Activated T-cell treated with anti-CD3 and anti-CD28 coated beads, Interleukin-2, amount 50 U/mL, for 4 hours (primary cell): ENCODE measurements around the gene ADPRHL1. TPM values are rescaled to one million over a fixed set of nuclear protein-coding genes. Genes with fewer than 3 reads are reported as not detected.

Experiments used
- ATAC-seq, 2 donors: fragments of 200-7000 bp; cut with Tn5 transposase; one replicate each; pipeline ENCODE4 v1.10.0; 2021
- DNase-seq: peaks from one replicate; pipeline ENCODE4 v3.0.0-alpha.2; 2020
- H3K27me3 Mint-ChIP-seq: one replicate; pipeline ENCODE4 v1.8.0; 2021; ENCODE audit warnings: low read depth, mixed read lengths
- H3K36me3 Mint-ChIP-seq: one replicate; pipeline ENCODE4 v1.8.0; 2022; ENCODE audit warnings: mixed read lengths; ENCODE audit not compliant: insufficient read depth
- H3K4me1 Mint-ChIP-seq: one replicate; pipeline ENCODE4 v1.8.0; 2021; ENCODE audit warnings: low read depth, mixed read lengths
- H3K4me3 Mint-ChIP-seq: one replicate; pipeline ENCODE4 v1.8.0; 2021; ENCODE audit warnings: mild to moderate bottlenecking, moderate library complexity, mixed read lengths
- H3K9me3 Mint-ChIP-seq: one replicate; pipeline ENCODE4 v1.8.0; 2021; ENCODE audit warnings: mixed read lengths
- total RNA-seq, 3 donors: library from RNA; stranded (reverse); gene quantifications; one replicate each; pipeline ENCODE4 v1.2.1, GENCODE V29; 2021

Gene ADPRHL1
- total RNA-seq, 3 donors from 2014 or later, result 0.54 to 0.81 (median 0.79) TPM

DNA sequence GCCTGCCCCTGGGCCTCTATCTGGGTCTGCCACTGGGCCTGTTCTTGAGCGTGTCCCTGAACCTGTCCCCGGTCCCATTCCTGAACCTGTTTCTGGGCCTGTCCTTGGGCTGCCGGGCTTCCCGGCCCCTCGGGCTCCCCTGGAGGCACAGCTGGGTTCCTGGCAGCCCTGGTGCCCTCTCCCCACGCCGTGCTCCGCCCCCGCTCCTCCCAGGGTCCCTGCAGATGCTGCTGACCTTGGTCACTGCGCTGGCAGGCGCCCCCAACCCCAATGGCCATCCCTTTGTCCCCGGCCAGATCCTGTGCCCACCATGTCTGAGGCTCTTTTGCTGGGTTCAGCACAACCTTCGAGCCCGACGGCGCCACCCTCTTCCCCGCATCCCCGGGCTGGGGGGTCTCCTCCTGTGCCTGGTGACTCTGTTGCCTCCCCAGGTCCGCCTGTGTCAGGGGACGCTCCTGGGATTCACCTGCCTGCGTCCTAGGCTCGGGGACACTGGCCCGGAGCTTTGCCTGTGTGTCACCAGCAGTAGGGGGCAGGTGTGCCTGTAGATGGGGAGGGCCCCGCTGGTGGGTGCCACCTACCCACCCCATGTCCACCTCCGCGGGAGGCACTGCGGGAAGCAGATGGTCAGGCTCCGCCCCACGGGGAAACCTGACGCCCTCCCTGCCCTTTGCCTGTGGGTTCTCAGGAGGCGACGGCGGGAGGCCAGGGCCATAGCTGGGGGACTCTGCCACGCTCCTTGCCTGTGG, 48.4 kb downstream of the ADPRHL1 start:
- no peaks in the 10 kb centered on the region for H3K4me1 Mint-ChIP-seq
- H3K9me3 Mint-ChIP-seq, result no peaks in the 10 kb centered on the region
- no peak for ATAC-seq
- no peak for DNase-seq
- H3K4me3 Mint-ChIP-seq, result no peak overlapping the region
- H3K27me3 Mint-ChIP-seq, result peaks cover 16% of the 10 kb centered on the region
- H3K36me3 Mint-ChIP-seq, result no peaks in the 10 kb centered on the region

DNA sequence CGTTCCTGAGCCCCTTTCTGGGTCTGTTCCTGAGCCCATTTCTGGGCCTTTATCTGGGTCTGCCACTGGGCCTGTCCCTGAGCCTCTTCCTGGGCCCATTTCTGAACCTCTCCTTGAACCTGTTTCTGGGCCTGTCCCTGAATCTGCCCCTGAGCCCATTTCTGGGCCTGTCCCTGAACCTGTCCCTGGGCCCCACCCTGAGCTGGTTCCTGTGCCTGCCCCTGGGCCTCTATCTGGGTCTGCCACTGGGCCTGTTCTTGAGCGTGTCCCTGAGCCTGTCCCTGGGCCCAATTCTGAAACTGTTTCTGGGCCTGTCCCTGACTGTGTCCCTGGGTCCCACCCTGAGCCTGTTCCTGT, 48.9 kb downstream of the ADPRHL1 start:
- no peaks in the 10 kb centered on the region for H3K9me3 Mint-ChIP-seq
- DNase-seq, result no peak
- H3K4me1 Mint-ChIP-seq, result no peaks in the 10 kb centered on the region
- H3K36me3 Mint-ChIP-seq, result no peaks in the 10 kb centered on the region
- H3K4me3 Mint-ChIP-seq, result no peak overlapping the region
- ATAC-seq, result no peak
- H3K27me3 Mint-ChIP-seq, result peaks cover 14% of the 10 kb centered on the region

DNA sequence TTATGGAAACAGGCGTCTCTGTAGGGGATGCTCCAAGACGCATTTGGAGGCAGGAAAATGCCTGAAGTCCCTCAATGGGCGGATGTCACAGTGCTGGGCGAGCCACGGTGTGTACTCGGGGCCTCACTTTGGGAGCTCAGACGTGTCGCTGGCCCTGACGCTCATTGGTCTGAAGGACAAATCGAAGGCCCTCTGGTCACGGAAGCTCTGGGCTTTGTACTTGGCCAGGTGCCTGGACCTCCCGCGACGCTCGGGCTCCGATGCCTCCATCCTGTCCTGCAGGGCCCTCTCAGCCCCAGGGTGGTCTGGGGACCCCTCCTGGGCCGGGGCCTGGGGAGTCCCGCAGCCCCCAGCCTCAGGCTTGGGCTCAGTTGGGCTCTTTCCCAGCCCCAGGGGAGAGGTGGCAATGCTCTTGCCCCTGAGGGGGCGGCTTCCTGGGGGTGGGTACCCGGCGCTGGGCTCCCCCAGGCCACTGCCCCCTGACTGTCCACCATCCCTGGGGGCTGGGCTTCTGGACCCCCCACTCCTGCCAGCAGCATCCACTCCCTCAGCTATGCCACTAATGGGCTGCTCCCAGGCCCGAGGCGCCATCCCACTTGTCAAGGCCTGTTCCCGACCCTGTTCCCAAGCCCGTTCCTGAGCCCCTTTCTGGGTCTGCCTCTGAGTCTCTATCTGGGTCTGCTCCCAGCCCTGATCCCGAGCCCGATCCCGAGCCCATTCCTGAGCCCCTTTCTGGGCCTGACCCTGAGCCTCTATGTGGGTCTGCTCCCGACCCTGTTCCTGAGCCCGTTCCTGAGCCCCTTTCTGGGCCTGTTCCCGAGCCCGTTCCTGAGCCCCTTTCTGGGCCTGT, 49.8 kb downstream of the ADPRHL1 start:
- Mint-ChIP-seq H3K27me3 (peaks cover 10% of the 10 kb centered on the region), H3K9me3 (no peaks in the 10 kb centered on the region), H3K4me1 (no peaks in the 10 kb centered on the region), H3K4me3 (no peak overlapping the region), H3K36me3 (no peaks in the 10 kb centered on the region)
- ATAC-seq (no peak), DNase-seq (no peak)

DNA sequence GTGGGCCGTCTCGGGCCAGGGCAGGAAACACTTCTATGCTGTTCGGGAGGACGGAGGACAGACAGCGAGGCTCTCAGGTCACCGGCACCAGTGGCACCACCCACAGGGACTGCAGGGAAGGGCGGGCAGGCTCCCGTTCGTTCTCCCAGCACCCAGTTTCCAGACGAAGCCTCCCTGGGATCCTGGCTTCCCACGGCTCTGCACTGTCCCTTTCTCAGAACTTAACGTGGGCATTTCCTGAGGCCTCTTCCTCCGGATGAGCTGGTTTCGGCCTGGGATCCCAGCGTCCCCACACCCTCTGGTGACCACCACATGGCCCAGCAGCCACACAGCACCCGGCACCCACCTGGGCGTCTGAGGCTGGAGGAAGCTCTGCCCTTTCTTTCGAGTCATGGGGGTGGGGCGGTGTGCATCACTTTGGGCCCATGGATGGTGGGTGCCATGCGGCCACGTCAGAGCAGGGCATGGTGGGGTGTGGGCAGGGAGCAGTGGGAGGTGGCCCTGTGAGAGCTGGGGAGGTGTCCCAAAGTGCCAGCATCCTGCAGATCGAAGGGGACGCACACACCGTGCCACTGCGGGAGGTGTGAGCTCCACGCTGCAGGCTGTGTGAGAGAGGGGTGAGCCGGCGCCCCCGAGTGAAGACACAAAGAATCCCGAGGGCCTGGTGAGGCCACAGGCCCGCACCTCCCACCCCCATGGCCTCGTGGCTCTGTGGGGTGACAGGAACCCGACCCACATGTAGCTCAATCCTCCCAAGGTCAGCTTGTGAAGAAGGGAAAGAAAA, 50.6 kb downstream of the ADPRHL1 start:
- H3K4me1 Mint-ChIP-seq, result no peaks in the 10 kb centered on the region

DNA sequence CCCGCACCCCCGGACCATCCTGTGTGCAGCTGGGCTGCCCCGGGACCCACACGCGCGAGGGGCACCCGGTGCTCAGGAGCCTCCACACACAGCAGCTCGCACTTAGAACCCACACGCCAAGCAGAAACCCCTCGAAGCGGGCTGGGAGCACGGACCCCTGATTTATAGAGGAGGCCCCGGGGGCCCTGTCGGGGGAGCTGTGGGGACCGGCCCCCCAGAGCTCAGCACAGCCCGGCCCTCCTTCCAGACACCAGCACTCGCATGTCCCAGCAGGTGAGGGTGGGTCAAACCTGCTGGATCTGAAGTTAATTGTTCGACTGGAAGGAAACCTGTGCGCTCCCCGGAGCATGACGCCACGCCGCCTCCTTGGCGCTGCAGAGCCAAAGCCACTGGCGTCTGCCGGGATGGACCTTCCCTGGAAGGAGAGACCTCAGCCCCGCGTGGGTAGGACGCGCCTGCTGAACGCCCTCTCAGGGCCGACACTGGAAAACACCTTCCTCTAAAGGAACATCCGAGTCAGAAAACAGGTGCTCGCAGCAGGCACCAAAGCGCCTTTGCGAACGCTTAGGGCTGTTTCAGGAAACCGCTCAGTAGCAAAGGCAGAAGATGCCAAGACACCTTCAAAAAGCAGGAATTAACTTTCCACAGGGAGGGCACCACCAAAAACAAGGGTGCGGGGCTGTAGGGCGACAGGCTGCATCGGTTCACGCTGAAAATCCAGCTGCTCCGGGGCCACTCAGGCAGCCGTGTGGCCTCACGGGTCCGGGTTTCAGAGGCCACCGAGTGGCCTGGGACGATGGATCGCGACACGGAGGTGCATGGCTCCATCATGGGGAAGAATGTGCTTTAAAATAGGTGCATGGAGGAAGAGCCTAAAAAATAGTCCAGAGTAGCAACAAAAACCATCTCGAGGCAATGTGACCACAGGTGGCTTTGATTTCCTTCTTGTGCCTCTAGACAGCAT, 51.6 kb downstream of the ADPRHL1 start:
- no peaks in the 10 kb centered on the region for H3K9me3 Mint-ChIP-seq
- peaks cover 3% of the 10 kb centered on the region for H3K27me3 Mint-ChIP-seq
- ATAC-seq, result no peak
- no peaks in the 10 kb centered on the region for H3K4me1 Mint-ChIP-seq
- no peak overlapping the region for H3K4me3 Mint-ChIP-seq
- H3K36me3 Mint-ChIP-seq, result no peaks in the 10 kb centered on the region
- no peak for DNase-seq

More for the DNA sequence above, 50.6 kb downstream of the ADPRHL1 start:
- Mint-ChIP-seq H3K27me3 (peaks cover 6% of the 10 kb centered on the region), H3K36me3 (no peaks in the 10 kb centered on the region), H3K9me3 (no peaks in the 10 kb centered on the region), H3K4me3 (no peak overlapping the region)
- DNase-seq (no peak), ATAC-seq (no peak)

DNA sequence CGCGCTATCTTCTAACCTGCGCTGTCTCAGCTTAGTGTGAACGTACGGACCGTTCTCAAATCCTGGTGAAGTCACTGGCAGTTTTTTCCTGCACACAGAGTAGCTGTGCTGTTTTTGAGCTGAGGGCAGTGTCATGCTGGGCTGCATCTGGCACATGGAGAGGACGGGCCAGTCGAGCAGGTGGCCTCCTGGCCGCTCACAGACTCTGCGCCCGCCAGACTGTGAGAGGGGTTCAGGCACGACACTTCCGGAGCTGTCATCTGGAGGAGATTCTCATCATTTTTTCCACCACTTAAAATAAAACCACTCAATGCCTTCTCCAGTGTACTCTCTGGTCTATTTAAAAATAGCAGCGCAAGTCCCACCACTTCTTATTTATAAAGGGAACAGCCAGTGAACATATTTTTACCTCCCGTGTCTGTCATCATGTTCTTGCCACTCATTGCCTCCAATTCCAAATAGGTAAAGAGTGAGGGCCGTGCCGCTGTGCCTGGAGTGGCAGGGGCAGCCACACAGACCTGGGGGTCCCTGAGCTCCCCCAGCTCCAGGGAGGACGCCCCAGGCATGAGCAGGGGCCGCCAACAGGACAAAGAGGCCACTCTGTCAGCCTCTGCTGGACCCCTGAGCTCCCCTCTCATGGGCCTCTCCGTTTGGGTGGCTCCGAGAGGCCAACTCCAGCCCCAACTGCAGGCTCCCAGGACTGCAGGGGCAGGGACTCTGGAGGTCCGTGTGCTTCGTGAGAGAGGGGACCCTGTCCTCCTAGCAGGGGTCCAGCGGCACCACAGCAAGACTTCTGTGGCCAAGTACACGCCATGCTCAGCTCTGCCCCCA, 52.5 kb downstream of the ADPRHL1 start:
- Mint-ChIP-seq H3K27me3 (peaks cover 3% of the 10 kb centered on the region), H3K4me1 (no peaks in the 10 kb centered on the region), H3K9me3 (no peaks in the 10 kb centered on the region), H3K36me3 (no peaks in the 10 kb centered on the region), H3K4me3 (no peak overlapping the region)
- no peak for ATAC-seq
- DNase-seq, result no peak

DNA sequence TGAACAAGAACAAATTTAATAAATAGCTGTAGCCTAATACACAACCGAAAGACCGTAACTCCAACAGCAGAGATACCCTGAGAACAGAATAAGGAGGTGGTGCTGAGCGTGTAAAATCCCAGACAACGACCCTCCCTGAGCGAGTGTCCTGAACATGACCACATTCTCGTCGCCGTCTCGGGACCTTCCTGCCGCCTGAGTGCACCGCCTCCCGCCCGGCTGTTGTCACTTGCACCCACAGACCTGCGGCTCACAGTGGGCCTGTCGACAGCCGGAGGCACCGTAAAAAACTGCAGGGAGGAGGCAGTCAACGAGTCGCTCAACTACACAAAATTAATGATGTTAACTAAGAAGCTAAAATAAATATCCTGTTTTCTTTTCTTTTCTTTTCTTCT, 53.5 kb downstream of the ADPRHL1 start:
- Mint-ChIP-seq H3K36me3 (no peaks in the 10 kb centered on the region), H3K4me3 (no peak overlapping the region), H3K27me3 (peaks cover 3% of the 10 kb centered on the region), H3K9me3 (no peaks in the 10 kb centered on the region), H3K4me1 (no peaks in the 10 kb centered on the region)
- DNase-seq (no peak), ATAC-seq (no peak)

DNA sequence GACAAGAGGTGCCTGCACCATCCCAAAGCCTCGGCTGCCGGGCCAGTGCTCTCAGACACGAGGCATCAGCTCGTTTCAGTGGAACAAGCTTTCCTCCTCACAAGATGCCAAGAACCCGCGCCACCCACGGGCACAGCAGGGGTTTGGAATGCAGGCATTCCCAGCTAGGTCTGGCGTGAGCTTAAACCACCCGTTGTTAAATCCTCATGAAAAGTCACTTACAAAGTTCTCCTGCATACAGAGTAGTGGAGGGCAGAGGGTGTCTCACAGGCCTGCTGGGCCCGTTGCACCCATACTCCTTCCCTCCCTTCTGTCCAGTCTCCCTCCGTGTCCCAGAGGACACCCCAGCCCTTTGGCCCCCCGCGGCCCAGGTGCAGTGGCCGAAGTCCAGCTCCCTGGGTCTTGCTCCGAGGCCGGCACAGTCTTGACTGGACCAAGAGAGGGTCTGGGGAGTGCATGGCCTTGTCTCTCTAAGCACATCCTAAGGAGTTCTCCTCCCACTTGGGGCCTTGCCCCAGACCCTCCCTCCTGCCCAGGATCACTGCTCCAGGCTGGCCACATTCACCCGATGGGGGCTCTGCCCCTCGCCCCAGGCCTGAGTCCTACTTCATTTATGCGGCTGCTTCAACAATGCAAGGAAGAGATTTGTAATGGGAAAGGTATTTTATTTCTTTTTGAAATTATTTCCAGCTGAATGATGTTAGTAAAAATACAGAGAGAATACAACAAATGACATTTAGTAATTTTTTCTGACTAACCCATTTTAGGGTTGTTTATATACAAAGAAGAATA, 54.1 kb downstream of the ADPRHL1 start:
- Mint-ChIP-seq H3K36me3 (no peaks in the 10 kb centered on the region), H3K9me3 (no peaks in the 10 kb centered on the region), H3K4me1 (peaks cover 1% of the 10 kb centered on the region), H3K27me3 (peaks cover 3% of the 10 kb centered on the region), H3K4me3 (no peak overlapping the region)
- ATAC-seq (no peak), DNase-seq (no peak)

DNA sequence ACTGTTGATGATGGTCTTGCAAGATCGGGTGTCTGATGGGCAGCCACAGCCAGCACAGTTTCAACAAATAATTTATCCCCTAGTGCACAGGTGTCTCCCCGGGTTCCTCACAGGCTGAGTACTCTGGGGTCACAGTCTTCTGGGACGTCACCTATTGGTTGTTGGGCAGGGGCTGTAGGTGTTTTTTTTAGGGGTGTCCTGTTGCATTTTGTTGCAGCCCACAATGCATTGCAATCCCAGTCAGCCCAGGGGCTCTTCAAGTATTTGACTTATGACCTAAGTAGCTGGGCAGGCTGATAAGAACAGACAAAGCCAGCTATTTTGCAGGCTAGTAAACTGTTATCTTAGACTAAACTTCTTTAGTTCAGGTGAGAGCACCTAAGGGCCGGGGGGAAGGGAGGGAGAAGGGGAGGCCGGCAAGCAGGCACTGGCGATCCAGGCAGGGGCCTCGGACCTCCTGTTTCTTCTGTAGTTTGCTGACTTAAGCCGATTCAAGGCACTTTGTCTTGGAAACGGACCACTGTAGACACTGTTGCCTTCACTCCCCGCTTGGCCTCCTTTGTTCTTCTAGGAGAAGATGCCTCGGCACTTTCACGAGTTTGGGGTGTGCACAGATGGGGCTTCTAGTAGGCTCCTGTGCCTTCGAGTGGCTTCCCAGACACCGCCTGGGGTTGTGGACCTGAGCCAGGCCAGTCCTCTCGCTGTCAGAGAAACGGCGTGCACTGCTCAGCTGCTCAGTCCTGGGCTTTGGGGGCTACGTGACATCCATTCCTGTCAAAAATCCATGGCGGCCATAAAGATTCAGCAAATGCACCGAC, 55.5 kb downstream of the ADPRHL1 start:
- H3K4me3 Mint-ChIP-seq, result no peak overlapping the region
- H3K4me1 Mint-ChIP-seq, result peaks cover 5% of the 10 kb centered on the region
- no peak for DNase-seq
- no peak for ATAC-seq
- H3K27me3 Mint-ChIP-seq, result no peaks in the 10 kb centered on the region
- H3K9me3 Mint-ChIP-seq, result no peaks in the 10 kb centered on the region
- no peaks in the 10 kb centered on the region for H3K36me3 Mint-ChIP-seq

DNA sequence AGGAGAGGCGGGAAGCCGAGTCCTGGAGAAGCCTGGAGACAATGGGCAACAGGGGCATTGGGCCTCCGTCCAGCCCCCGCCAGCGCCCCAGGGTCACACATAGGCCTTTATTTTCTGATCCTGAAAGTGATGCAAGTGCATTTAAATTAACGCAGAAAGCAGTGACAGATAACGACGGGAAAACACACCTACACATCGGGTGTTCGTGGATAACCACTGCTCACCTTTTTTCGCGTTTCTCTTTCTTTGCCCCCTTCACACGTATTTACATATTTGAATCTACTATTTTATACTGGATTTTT, 59.0 kb downstream of the ADPRHL1 start:
- Mint-ChIP-seq H3K36me3 (no peaks in the 10 kb centered on the region), H3K4me1 (peaks cover 5% of the 10 kb centered on the region), H3K4me3 (peak overlapping the region; percentile 55), H3K27me3 (no peaks in the 10 kb centered on the region), H3K9me3 (no peaks in the 10 kb centered on the region)
- DNase-seq, result no peak
- ATAC-seq, result no peak

DNA sequence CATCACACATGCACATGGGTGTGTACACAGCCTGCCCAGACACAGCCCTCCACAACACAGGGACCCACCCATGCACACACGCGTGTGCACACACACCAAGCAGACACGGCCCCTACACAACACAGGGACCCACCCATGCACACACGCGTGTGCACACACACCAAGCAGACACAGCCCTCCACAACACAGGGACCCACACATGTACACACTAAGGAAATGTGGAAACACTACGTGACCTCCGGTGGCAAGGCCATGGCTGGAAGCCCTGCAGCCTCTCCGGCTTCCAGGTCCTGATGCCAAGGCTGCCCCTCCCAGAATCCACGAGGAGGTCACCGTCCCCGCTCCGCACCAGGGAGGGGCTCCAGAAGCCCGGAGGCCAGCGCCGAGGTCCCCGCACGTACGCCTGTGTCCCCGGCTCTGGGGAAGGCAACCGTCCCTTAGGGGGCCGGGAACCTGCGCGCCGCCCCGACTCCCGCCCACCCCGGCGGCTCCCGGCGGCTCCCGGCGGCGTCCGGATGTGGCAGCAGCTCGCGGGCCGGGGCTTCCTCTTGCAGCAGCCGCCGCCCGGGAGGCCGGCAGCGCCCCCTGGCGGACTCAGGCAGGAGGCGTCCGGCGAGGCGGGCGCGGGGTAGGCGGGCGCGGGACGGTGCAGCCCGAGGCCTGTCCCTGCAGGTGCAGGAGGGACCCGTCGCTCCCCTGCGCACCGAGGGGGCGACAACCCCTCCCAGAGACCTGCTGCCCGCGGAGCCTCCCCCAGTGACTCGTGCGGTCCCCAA, 59.5 kb downstream of the ADPRHL1 start:
- H3K4me1 Mint-ChIP-seq, result peaks cover 5% of the 10 kb centered on the region
- no peaks in the 10 kb centered on the region for H3K36me3 Mint-ChIP-seq
- H3K9me3 Mint-ChIP-seq, result no peaks in the 10 kb centered on the region
- H3K27me3 Mint-ChIP-seq, result no peaks in the 10 kb centered on the region
- DNase-seq (peak; percentile 67), ATAC-seq (peak; percentile 99)
- H3K4me3 Mint-ChIP-seq, result peak overlapping the region; percentile 85
